ENCODE results near the gene GAL.

Gene GAL

DNA sequence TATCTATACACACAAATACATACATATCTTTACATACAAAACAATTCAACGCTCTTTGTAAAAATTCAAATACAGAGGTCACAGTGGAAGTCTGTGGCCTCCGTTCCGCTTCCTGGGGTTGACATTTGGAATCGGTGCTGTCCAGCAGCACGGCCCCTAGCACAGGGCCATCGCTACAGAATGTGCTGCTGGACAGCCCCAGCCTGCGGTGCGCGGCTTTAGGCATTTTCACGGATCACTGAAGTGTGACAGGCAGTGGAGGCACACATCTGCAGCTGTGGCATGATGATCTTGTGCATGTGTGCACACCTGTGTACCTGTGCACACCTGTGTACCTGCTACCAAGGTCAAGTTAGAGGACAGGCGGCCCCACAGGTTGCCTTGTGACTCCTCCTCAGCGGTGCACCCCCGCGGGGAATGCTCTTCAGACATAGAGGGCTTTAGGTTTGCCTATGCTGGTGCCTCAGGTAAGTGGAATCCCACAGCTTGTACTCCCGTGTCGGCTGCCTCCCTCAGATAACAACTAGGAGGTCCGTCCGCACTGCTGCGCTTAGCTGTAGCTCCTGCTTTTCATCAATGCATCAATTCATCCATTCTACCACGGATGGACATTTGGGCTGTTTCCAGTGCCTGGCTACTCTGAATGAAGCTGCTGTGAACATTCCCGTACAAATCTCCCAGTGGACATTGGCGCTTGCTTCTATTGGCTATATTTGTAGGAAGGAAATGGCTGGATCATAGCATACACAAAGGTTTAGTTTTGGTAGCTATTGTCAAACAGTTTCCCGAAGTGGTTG is 29.9 kb downstream of the GAL start:
- no peak for DNase-seq

DNA sequence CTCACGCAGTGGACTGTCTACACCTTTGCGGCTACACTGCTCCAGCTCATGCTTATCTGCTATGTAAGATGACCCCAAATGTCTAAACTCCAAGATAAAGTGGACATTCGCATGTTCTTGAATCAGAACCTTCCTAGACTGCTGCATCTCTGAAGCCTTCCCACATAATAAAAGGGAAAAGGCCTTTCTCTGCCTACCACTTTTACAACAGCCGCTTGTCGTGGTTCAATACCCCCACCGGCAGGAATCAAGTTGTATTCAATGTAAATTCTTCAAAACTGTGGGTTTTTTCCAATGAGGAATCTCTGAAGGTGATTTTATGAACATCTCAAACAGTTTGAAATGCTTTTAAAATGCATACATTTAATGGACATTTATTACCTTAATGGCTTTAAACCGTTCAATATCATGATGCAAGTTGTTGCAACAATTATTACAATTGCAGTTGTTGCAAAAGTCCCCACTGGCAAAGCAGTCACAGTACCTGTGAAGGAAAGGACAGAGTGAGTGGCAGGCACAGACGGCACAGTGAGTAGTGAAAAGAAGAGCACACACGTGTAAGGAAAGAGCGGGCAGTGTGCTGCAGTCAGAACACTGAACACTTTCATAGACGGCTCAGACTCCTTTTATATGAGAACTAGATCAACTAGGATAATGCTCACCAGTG is 31.2 kb downstream of the GAL start:
- DNase-seq = no peak

DNA sequence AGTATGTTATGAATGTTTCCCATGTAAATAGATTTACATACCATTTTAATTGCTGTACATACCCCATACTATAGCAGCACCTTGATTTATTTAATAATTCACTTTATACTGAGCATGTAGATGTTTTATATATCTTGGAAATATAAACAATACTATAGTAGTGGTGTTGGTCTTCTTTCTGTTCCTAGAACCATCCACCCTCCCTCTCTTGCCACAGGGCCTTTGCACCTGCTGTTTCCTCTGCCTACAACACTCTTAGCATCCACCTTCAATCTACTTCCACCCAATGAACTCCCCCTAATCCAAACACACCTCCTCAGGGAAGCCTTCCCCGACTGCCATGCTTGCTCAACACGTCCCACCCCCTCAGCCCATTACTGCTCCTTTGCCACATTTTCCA is 36.7 kb downstream of the GAL start:
- no peak for DNase-seq

DNA sequence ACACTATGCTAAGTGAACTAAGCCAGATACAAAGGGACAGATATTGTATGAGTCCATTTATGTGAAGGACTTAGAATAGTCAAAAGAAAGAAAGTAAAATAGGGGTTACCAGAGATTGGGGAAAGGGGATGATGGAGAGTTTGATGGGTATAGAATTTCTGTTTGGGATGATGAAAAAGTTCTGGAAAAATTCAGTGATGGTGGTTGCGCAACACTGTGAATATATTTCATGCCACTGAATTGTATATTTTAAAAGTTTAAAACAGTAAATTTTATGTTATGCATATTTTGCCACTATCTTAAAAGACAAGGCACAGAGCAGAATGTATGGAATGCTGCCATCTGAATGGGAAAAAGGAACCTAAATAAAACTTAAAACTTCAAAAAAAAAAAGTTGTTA is 37.8 kb downstream of the GAL start:
- no peak for DNase-seq

DNA sequence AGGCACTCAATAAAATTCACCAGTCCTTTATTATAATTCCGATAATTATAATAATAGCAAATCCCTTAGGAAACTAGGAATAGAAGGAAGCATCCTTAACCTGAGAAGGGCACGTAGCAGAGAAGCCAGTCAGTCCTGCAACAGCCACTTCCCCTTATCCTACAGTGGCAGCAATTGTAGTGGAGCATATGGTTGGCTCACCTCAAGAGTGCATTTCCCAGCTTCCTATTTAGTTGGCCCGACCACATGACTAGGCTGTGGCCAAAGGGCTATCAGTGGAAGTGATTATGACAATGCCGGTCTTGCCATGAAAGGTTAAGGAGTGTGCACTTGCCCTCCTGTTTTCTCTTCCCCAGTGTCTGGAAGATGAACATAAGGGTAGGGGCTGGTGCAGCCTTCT is 39.9 kb downstream of the GAL start:
- DNase-seq = no peak

DNA sequence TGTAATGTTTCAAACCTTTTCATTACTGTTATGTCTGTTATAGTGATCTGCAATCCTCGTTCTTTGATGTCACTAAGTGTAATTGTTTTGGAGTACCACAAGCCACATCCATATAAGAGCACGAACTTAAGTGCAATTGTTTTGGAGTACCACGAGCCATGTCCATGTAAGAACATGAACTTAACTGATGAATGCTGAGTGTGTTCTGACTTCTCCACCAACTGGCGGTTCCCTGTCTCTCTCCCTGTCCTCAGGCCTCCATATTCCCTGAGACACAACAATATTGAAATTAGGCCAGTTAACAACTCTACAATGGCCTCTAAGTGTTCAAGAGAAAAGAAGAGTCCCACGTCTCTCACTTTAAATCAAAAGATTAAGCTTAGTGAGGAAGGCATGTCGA is 43.4 kb downstream of the GAL start:
- DNase-seq = no peak

DNA sequence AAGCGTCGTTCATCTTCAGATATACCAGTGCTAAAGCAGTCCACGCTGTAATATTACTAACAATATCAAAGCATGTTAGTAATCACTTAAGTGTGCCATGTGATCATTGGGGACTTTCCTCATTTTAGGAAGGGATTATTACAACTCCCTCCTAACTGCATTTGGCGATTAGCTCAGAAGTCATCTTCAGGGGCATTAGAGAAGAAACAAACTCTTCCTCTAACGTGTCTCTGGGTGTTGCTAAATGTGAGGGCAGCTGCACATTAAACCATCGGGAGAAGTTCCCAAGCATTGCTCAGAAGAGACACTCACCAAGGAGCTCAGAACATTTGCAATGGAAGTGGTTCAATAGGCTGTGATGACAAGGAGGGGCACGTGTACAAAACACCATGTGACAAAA is 49.8 kb downstream of the GAL start:
- no peak for DNase-seq

DNA sequence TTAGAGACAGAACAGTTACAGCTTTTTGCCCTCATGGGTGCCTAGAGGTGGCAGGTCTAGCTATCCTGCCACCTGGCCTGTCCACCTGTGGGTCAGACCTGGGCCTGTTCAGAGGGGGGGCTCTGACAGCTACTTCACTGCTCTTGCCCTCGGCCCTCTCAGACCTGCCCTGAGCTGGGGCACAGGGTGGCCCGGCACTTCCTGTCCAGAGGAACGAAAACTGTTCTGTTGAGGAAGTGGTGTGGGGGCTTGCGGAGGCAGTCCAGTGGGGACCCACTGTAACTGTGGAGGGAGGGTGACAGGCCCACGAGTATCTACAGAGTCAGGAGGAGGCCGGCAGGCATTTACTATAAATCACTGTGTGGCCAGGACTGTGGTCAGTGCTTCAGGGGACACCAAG is 50.8 kb downstream of the GAL start:
- no peak for DNase-seq

DNA sequence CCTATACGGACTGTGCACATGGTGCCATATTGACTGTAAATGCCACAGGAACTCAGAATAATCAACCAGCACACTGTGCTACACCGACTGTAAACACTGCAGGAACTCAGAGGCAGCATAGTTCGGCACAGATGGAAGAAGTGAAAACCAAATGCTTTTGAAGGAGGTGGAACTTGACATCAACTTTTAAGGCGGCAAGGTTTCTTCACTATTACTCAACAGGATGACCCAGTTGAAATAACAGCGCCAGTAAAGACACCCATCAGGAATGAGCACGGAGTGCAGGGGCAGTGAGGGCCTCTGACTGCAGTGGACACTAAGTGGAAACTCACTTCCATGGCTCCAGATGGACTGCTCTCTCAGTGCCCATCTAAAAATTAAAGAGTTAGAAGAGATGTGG is 51.3 kb downstream of the GAL start:
- no peak for DNase-seq
